CD4-positive, alpha-beta T cell treated with Interleukin-15 for 1 hour (primary cell): Measurements from ENCODE around the gene TADA1.
"Not testable (repeated sequence)": the region's sequence is repeated elsewhere in the genome, so short reads cannot be mapped to it uniquely, and the experiment has no call there.

ENCODE experiments used
- DNase-seq: peaks from one replicate; pipeline ENCODE4 v3.0.0-alpha.2; 2020

The TADA1 gene

GRCh38 chr1:166889776-166890175 lies 13.7 kb upstream of the TADA1 start:
- no peak for DNase-seq

GRCh38 chr1:166888373-166889111 lies 12.5 kb upstream of the TADA1 start:
- no peak for DNase-seq

- no peak for DNase-seq
Observed at GRCh38 chr1:166884971-166885370, 8.9 kb upstream of the TADA1 start.

GRCh38 chr1:166884040-166884642 lies 8.1 kb upstream of the TADA1 start:
- DNase-seq = peak; percentile 35

GRCh38 chr1:166882893-166883292 lies 6.8 kb upstream of the TADA1 start:
- no peak for DNase-seq

GRCh38 chr1:166878173-166878917 lies 2.3 kb upstream of the TADA1 start:
- DNase-seq = not testable (repeated sequence)

- DNase-seq = no peak
Observed at GRCh38 chr1:166876540-166876838, 425 bp upstream of the TADA1 start.

- no peak for DNase-seq
Observed at GRCh38 chr1:166875302-166875733, 746 bp downstream of the TADA1 start.

- DNase-seq = no peak
Observed at GRCh38 chr1:166874464-166874863, 1.6 kb downstream of the TADA1 start.

- no peak for DNase-seq
Observed at GRCh38 chr1:166870584-166870983, 5.5 kb downstream of the TADA1 start.

- DNase-seq = no peak
Observed at GRCh38 chr1:166869318-166870099, 6.6 kb downstream of the TADA1 start.

GRCh38 chr1:166868639-166869038 lies 7.4 kb downstream of the TADA1 start:
- no peak for DNase-seq

- no peak for DNase-seq
Observed at GRCh38 chr1:166865926-166866325, 10.1 kb downstream of the TADA1 start.

GRCh38 chr1:166859597-166859996 lies 16.5 kb downstream of the TADA1 start:
- no peak for DNase-seq

GRCh38 chr1:166858726-166859419 lies 17.2 kb downstream of the TADA1 start:
- no peak for DNase-seq

GRCh38 chr1:166857995-166858394 lies 18.1 kb downstream of the TADA1 start:
- DNase-seq = no peak

GRCh38 chr1:166855558-166855957 lies 20.5 kb downstream of the TADA1 start:
- no peak for DNase-seq

GRCh38 chr1:166852918-166853317 lies 23.1 kb downstream of the TADA1 start:
- no peak for DNase-seq

- DNase-seq = no peak
Observed at GRCh38 chr1:166849135-166849534, 26.9 kb downstream of the TADA1 start.

- DNase-seq = no peak
Observed at GRCh38 chr1:166848193-166848592, 27.9 kb downstream of the TADA1 start.

- DNase-seq = no peak
Observed at GRCh38 chr1:166844791-166845190, 31.3 kb downstream of the TADA1 start.

GRCh38 chr1:166843769-166844596 lies 32.1 kb downstream of the TADA1 start:
- DNase-seq = no peak
